HG02798 (cell line): ENCODE measurements around the gene BLOC1S1.

Experiments
- ATAC-seq: cut with Tn5 transposase; IDR thresholded peaks from one replicate; pipeline ENCODE4 v1.9.1; 2021; ENCODE audit warnings: mild to moderate bottlenecking; ENCODE audit not compliant: unreplicated experiment, poor library complexity

Gene BLOC1S1

GRCh38 chr12:55724226-55724939, 8.5 kb downstream of the BLOC1S1 start:
- no peak for ATAC-seq

- no peak for ATAC-seq
Measured at GRCh38 chr12:55724940-55725309, 9.1 kb downstream of the BLOC1S1 start.

GRCh38 chr12:55725556-55725955, 9.7 kb downstream of the BLOC1S1 start:
- ATAC-seq: no peak

GRCh38 chr12:55726971-55727370, 11.1 kb downstream of the BLOC1S1 start:
- ATAC-seq: no peak

- ATAC-seq: no peak
Measured at GRCh38 chr12:55727643-55728185, 11.9 kb downstream of the BLOC1S1 start.

- no peak for ATAC-seq
Measured at GRCh38 chr12:55728186-55728938, 12.5 kb downstream of the BLOC1S1 start.

- peak; percentile 82 for ATAC-seq
Measured at GRCh38 chr12:55728939-55729818, 13.3 kb downstream of the BLOC1S1 start, which contains the start of gene CD63. CD63 (minus strand) TSS chr12:55729009; CDS start chr12:55728341, 668 bp downstream.

- ATAC-seq: peak; percentile 36
Measured at GRCh38 chr12:55729819-55730818, 14.3 kb downstream of the BLOC1S1 start.

- ATAC-seq: no peak
Measured at GRCh38 chr12:55732288-55732687, 16.4 kb downstream of the BLOC1S1 start.

GRCh38 chr12:55733021-55733555, 17.2 kb downstream of the BLOC1S1 start:
- ATAC-seq: no peak

GRCh38 chr12:55733858-55734257, 18.0 kb downstream of the BLOC1S1 start:
- ATAC-seq: no peak

GRCh38 chr12:55734595-55734994, 18.7 kb downstream of the BLOC1S1 start:
- no peak for ATAC-seq

- ATAC-seq: no peak
Measured at GRCh38 chr12:55736076-55736475, 20.2 kb downstream of the BLOC1S1 start.

- peak; percentile 47 for ATAC-seq
Measured at GRCh38 chr12:55736780-55737580, 21.1 kb downstream of the BLOC1S1 start.

- no peak for ATAC-seq
Measured at GRCh38 chr12:55737581-55738122, 21.8 kb downstream of the BLOC1S1 start.

GRCh38 chr12:55738123-55739024, 22.5 kb downstream of the BLOC1S1 start:
- peak; percentile 87 for ATAC-seq

- ATAC-seq: no peak
Measured at GRCh38 chr12:55739025-55739378, 23.2 kb downstream of the BLOC1S1 start.
